K562 (cell line): ENCODE results near the gene SLC22A3. TPM values are rescaled to one million over a fixed set of nuclear protein-coding genes. Genes with fewer than 3 reads are reported as not detected.

Source experiments
- ATAC-seq: fragments of 200-7000 bp; cut with Tn5 transposase; 3 replicates; pipeline ENCODE4 v1.9.1; 2020; ENCODE audit warnings: moderate library complexity
- BruUV-seq: library from RNA; stranded (reverse); fragments of 400-500 nt; replicated peaks from 2 replicates; lab custom pipeline; 2021; lab: Mats Ljungman, UMichigan
- CTCF ChIA-PET: fragments of 300-600 bp; formaldehyde crosslinking; extraction: SDS; loops from one replicate; lab custom pipeline; 2021; ENCODE audit warnings: low intra/inter-chr PET ratio; lab: Yijun Ruan, JAX
- POLR2A ChIA-PET: fragments of 300-600, 350-650 bp; sonication (Branson Sonifier 250); formaldehyde crosslinking; extraction: SDS; loops from one replicate; lab custom pipeline; 2021; ENCODE audit warnings: antibody characterized with exemption, inconsistent platforms; lab: Yijun Ruan, JAX
- DNase-seq, 4 experiments: peaks; one replicate each; pipeline versions ENCODE4 v3.0.0 to v3.0.0-alpha.2; 2011 to 2018; ENCODE audit warnings: low spot score in 3 of 4, mixed read lengths in 3 of 4; ENCODE audit errors: extremely low read depth in 1 of 4
- FAIRE-seq: peaks from 2 replicates; lab custom pipeline; 2011; peaks lifted over from hg19 to GRCh38; lab: Jason Lieb, UNC
- H2AFZ ChIP-seq: 2 replicates; pipeline ENCODE4 v1.6.0; 2011; ENCODE audit warnings: low read depth, low read length, control low read depth, inconsistent platforms
- H3K27ac ChIP-seq: fragments of 200-600 bp; 3 replicates; pipeline ENCODE4 v1.8.0; 2011; ENCODE audit warnings: low read depth, mild to moderate bottlenecking, control low read depth, inconsistent platforms, low read length, moderate library complexity, mixed read lengths; ENCODE audit errors: extremely low read depth
- H3K27me3 ChIP-seq, 2 experiments: fragments of 300-600 bp in 1 of 2; 2 replicates in 1 of 2; 3 replicates in 1 of 2; pipeline versions ENCODE4 v1.6.0 to v1.8.0; 2011; ENCODE audit warnings: inconsistent platforms in 2 of 2, low read length in 2 of 2, mild to moderate bottlenecking in 1 of 2, mixed read lengths in 1 of 2, moderate library complexity in 1 of 2; ENCODE audit not compliant: control insufficient read depth in 2 of 2, insufficient read depth in 2 of 2
- H3K36me3 ChIP-seq: fragments of 300-600 bp; 3 replicates; pipeline ENCODE4 v1.8.0; 2011; ENCODE audit warnings: mild to moderate bottlenecking, low read length, inconsistent platforms; ENCODE audit not compliant: control insufficient read depth, insufficient read depth
- H3K4me1 ChIP-seq, 2 experiments: fragments of 200-600 bp in 1 of 2; replicated peaks in 1 of 2; 2 replicates in 1 of 2; 3 replicates in 1 of 2; pipeline versions ENCODE4 v1.5.1 to v1.8.0; 2011; ENCODE audit warnings: inconsistent platforms in 2 of 2, low read length in 2 of 2, mild to moderate bottlenecking in 1 of 2, mixed read lengths in 1 of 2, moderate library complexity in 1 of 2; ENCODE audit not compliant: control insufficient read depth in 2 of 2, insufficient read depth in 2 of 2
- H3K4me2 ChIP-seq: 2 replicates; pipeline ENCODE4 v1.6.1; 2011; ENCODE audit warnings: low read length, control low read depth, inconsistent platforms, mixed read lengths; ENCODE audit not compliant: insufficient read depth
- H3K4me3 ChIP-seq: fragments of 200-600 bp; sonication (generic), shearing (Covaris generic); 2 replicates; pipeline ENCODE4 v1.5.1; 2016; ENCODE audit warnings: control low read depth, inconsistent platforms
- H3K79me2 ChIP-seq: fragments of 200-600 bp; 3 replicates; pipeline ENCODE4 v1.8.0; 2011; ENCODE audit warnings: low read length, inconsistent platforms; ENCODE audit not compliant: control insufficient read depth, insufficient read depth
- H3K9ac ChIP-seq, 2 experiments: 2 replicates each; pipeline versions ENCODE4 v1.6.0 to v1.6.1; 2011; ENCODE audit warnings: low read depth in 2 of 2, low read length in 2 of 2, control low read depth in 1 of 2, inconsistent platforms in 1 of 2, mild to moderate bottlenecking in 1 of 2, mixed read lengths in 1 of 2; ENCODE audit not compliant: insufficient read depth in 1 of 2
- H3K9me1 ChIP-seq: one replicate; pipeline ENCODE4 v1.6.0; 2011; ENCODE audit warnings: inconsistent platforms, mild to moderate bottlenecking, low read length, moderate library complexity; ENCODE audit not compliant: control insufficient read depth, insufficient read depth
- H3K9me3 ChIP-seq: replicated peaks from 2 replicates; pipeline ENCODE4 v1.5.1; 2011; ENCODE audit warnings: low read depth, low read length, inconsistent platforms; ENCODE audit not compliant: control insufficient read depth, insufficient read depth
- H4K20me1 ChIP-seq: replicated peaks from 2 replicates; pipeline ENCODE4 v1.6.1; 2011; ENCODE audit warnings: low read length, inconsistent platforms, mixed read lengths; ENCODE audit not compliant: control insufficient read depth, insufficient read depth
- CHAMP1 ChIP-seq: fragments of 450-650 bp; IDR thresholded peaks from 2 replicates; pipeline ENCODE4 v1.6.1; 2016; ENCODE audit warnings: mild to moderate bottlenecking
- CTBP1 ChIP-seq: fragments of 450-650 bp; IDR thresholded peaks from 2 replicates; pipeline ENCODE4 v1.6.1; 2016; ENCODE audit warnings: borderline replicate concordance
- ETV5 ChIP-seq: sonication (generic); formaldehyde crosslinking; IDR thresholded peaks from 2 replicates; pipeline ENCODE4 v1.4.0; 2020; ENCODE audit warnings: low read depth, mild to moderate bottlenecking, missing genetic modification reagents
- FOXA1 ChIP-seq: fragments of 450-650 bp; IDR thresholded peaks from 2 replicates; pipeline ENCODE4 v1.6.1; 2016; ENCODE audit warnings: mild to moderate bottlenecking, borderline replicate concordance
- RFX1 ChIP-seq: fragments of 450-650 bp; IDR thresholded peaks from 2 replicates; pipeline ENCODE4 v1.6.1; 2016; ENCODE audit warnings: mild to moderate bottlenecking, moderate library complexity
- TRIM28 ChIP-seq: fragments of 450-650 bp; IDR thresholded peaks from 2 replicates; pipeline ENCODE4 v1.6.1; 2017
- ZFP30 ChIP-seq: fragments of 250-450 bp; sonication (Bioruptor Pico); IDR thresholded peaks from 2 replicates; pipeline ENCODE4 v1.8.0; 2022; ENCODE audit warnings: moderate library complexity, mild to moderate bottlenecking, inconsistent platforms, borderline replicate concordance
- ZNF592 ChIP-seq: fragments of 450-650 bp; IDR thresholded peaks from 2 replicates; pipeline ENCODE4 v1.6.1; 2017; ENCODE audit warnings: antibody characterized with exemption, mild to moderate bottlenecking
- ZNF717 ChIP-seq: fragments of 250-450 bp; sonication (Bioruptor Pico); IDR thresholded peaks from 2 replicates; pipeline ENCODE4 v1.5.0; 2021
- WGBS: fragments of 100-300 bp; shearing (Covaris generic); methylation state at CpG from one replicate; pipeline ENCODE4 v1.1.6; 2016; ENCODE audit warnings: low coverage, mixed read lengths; ENCODE audit not compliant: insufficient coverage; ENCODE audit errors: missing lambda C conversion rate; 5-methylcytosine and 5-hydroxymethylcytosine counted together
- in situ Hi-C: fragments of 300-500 bp; cut with MboI; formaldehyde crosslinking; loops from 4 replicates; pipeline ENCODE4 v1.15.0; 2018; ENCODE audit warnings: inconsistent platforms, mixed read lengths
- intact Hi-C: fragments of 100-400 bp; cut with micrococcal nuclease; formaldehyde crosslinking; loops from 2 replicates; pipeline ENCODE4 v1.14.2; 2022
- polyA plus RNA-seq, 8 experiments: library from polyadenylated mRNA; depleted of rRNA in 4 of 8; stranded (reverse) in 5 of 8; unstranded in 3 of 8; fragments of >200 nt; fragmentation: Nextera tagmentation in 2 of 8; fragmentation: Illumina TruSeq in 1 of 8; extraction: Ambion mirVana in 2 of 8; extraction: Trizol in 1 of 8; gene quantifications; 2 replicates each; pipeline versions ENCODE4 v1.2.1 to v1.2.3, GENCODE V29; 2011 to 2014; ENCODE audit warnings: inconsistent platforms in 1 of 8, missing spikeins in 1 of 8
- total RNA-seq, 7 experiments: library from RNA; depleted of rRNA in 6 of 7; stranded (reverse); fragments of >200 nt in 6 of 7; fragmentation: Illumina TruSeq in 2 of 7; extraction: Trizol in 2 of 7; gene quantifications; 2 replicates each; pipeline versions ENCODE4 v1.2.1 to v1.2.3, GENCODE V29; 2011 to 2021; ENCODE audit warnings: low replicate concordance in 1 of 7

Gene SLC22A3
- total and polyA plus RNA-seq, 9 of the 15 experiments (the other 6 are each of a cell fraction or from before 2014, with no cell fraction given) = not detected

- WGBS = 0% methylated on average over 3 of the region's 3 CpGs
- Histone ChIP-seq H4K20me1 (no peaks in the 10 kb centered on the region), H3K27ac (no peak overlapping the region), H3K9me3 (no peaks in the 10 kb centered on the region), H3K9ac (no peak overlapping the region), H3K79me2 (no peaks in the 10 kb centered on the region), H3K4me1 (no peaks in the 10 kb centered on the region), H3K36me3 (no peaks in the 10 kb centered on the region), H3K27me3 (no peaks in the 10 kb centered on the region), H2AFZ (no peak overlapping the region), H3K9me1 (no peaks in the 10 kb centered on the region), H3K4me2 (no peak overlapping the region), H3K4me3 (no peak overlapping the region)
- no TSS peak for BruUV-seq
- CTCF ChIA-PET = no interaction called here
- POLR2A ChIA-PET = no interaction called here
- intact Hi-C loops (no loop called here), in situ Hi-C loops (no loop called here)
- no peak for ATAC-seq
- DNase-seq = no peak
- no peak for FAIRE-seq
- TF ChIP-seq CHAMP1 (no peak), ZNF717 (no peak), RFX1 (no peak), ZFP30 (CRISPR knock-in tag) (no peak), FOXA1 (no peak), ETV5 (no peak), ZNF592 (no peak), CTBP1 (no peak), TRIM28 (no peak)
These were observed 26.8 kb downstream of the SLC22A3 start for GRCh38 chr6:160374836-160375560.
